IPS DF 6.9 (cell line): Measurements from ENCODE around the gene GLI2.

Experiments used
- DNase-seq: peaks from one replicate; pipeline ENCODE4 v3.0.0-alpha.2; 2013; ENCODE audit warnings: low read depth, low spot score
- H3K27ac ChIP-seq: one replicate; pipeline ENCODE4 v1.5.1; 2013; ENCODE audit warnings: low read length, control low read depth
- H3K27me3 ChIP-seq: 2 replicates; pipeline ENCODE4 v1.6.1; 2013; ENCODE audit warnings: mild to moderate bottlenecking, low read length; ENCODE audit not compliant: control insufficient read depth, insufficient read depth
- H3K36me3 ChIP-seq: 2 replicates; pipeline ENCODE4 v1.6.1; 2013; ENCODE audit warnings: low read length; ENCODE audit not compliant: control insufficient read depth, insufficient read depth
- H3K4me1 ChIP-seq: 2 replicates; pipeline ENCODE4 v1.6.1; 2013; ENCODE audit warnings: low read length; ENCODE audit not compliant: control insufficient read depth, insufficient read depth
- H3K4me3 ChIP-seq: 2 replicates; pipeline ENCODE4 v1.5.1; 2013; ENCODE audit warnings: mild to moderate bottlenecking, low read length
- H3K9me3 ChIP-seq: 2 replicates; pipeline ENCODE4 v1.6.1; 2013; ENCODE audit warnings: low read length, inconsistent platforms; ENCODE audit not compliant: control insufficient read depth, insufficient read depth
- WGBS: extraction: QIAGEN DNeasy Blood & Tissue Kit; methylation state at CpG from one replicate; pipeline ENCODE4 v1.1.7; 2013; ENCODE audit warnings: mixed read lengths, missing lambda C conversion rate; ENCODE audit not compliant: insufficient read length, insufficient coverage; 5-methylcytosine and 5-hydroxymethylcytosine counted together

Gene GLI2

GRCh38 chr2:120764991-120765677 lies 29.5 kb downstream of the GLI2 start:
- H3K4me1 ChIP-seq: peaks cover 27% of the 10 kb centered on the region
- DNase-seq: no peak
- no CpG with 5 or more reads among the region's 11 CpGs for WGBS
- H3K27ac ChIP-seq: no peak overlapping the region
- H3K36me3 ChIP-seq: no peaks in the 10 kb centered on the region
- H3K27me3 ChIP-seq: no peaks in the 10 kb centered on the region
- H3K4me3 ChIP-seq: no peak overlapping the region
- no peaks in the 10 kb centered on the region for H3K9me3 ChIP-seq

DNA sequence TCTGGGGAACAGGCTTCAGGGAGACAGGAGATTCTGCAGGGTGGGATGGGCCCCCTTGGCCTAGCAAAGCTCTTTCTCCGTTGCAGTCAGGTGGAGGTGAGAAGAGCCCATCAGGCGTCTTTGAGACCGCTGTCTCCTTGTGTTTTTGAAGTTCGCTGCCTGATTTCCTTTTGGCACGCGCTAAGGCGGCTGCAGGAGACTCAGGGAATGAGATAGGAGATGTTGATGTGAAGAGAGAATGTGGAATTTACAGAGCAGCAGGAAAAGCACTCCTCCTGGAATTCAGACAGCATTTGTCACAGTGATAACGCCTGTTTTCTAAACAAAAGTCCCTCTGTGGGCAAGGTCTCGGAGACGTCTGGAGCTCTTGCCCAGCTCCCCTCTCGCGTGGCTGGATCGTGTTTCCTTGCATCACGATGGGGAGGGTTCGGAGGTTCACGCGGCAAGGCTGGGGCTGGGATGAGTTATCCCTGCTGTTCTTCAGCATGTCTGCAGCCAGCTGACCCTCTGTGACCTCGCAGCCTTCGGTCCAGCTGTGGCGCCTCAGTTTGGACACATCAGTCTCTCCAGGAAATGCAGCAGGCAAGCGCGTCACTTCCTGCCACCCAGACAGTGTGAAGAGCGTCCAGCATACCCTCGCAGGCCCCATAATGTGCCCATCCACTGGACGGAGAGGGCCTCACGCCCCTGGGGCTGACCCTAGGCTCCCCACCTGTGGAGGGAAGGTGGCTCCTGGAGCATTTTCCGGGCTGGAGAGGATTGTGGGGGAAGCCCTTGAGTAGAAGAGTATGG lies 30.2 kb downstream of the GLI2 start:
- Histone ChIP-seq H3K4me3 (no peak overlapping the region), H3K4me1 (peaks cover 21% of the 10 kb centered on the region), H3K36me3 (no peaks in the 10 kb centered on the region), H3K27ac (no peak overlapping the region), H3K27me3 (no peaks in the 10 kb centered on the region), H3K9me3 (no peaks in the 10 kb centered on the region)
- WGBS: no CpG with 5 or more reads among the region's 27 CpGs
- no peak for DNase-seq

DNA sequence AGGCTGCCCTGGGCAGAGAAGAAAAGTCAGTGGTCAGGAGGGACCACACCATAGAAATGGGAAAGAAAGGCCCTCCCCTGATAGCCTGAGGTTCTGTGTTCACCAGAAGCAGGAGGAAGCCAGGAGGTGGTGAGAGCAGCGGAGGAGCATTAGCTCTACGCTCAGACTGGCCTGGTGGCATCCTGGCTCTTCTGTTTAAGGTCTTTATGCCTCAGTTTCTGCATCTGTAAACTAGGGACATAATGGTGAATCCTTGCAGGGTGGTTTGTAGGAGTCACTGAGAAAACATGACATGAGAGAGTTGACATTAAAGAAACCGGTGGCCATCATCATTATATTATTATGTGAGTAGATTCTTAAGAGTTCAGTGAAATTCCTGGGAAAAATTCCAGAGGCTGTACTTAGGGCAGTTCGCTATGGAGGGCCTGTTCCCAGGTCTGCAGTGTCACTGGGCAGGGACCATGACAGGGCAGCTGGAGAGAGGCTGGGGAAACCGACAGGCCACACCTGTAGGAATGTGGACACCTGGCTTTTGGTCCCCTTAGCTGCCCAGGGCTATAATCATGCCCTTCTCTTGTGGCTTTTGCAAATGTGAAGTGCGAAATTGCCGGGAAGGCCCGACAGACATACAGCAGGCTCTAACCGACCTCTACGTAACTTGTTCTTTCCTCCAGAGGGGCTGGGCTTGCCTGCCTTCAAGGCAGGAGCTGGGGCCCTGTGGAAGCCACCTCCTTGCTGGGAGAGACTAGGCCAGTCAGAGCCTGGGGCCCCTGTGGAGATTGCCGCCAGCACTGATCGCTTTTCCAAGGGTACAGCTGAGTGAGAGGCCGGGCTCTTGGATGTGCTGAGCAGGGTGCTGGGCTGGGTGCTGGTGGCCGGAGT lies 31.0 kb downstream of the GLI2 start:
- H3K4me3 ChIP-seq: no peak overlapping the region
- no CpG with 5 or more reads among the region's 14 CpGs for WGBS
- no peaks in the 10 kb centered on the region for H3K9me3 ChIP-seq
- no peaks in the 10 kb centered on the region for H3K36me3 ChIP-seq
- H3K27me3 ChIP-seq: no peaks in the 10 kb centered on the region
- DNase-seq: no peak
- peaks cover 22% of the 10 kb centered on the region for H3K4me1 ChIP-seq
- no peak overlapping the region for H3K27ac ChIP-seq

GRCh38 chr2:120767486-120768005 lies 31.9 kb downstream of the GLI2 start:
- WGBS: no CpG with 5 or more reads among the region's 10 CpGs
- Histone ChIP-seq H3K9me3 (no peaks in the 10 kb centered on the region), H3K36me3 (no peaks in the 10 kb centered on the region), H3K27me3 (no peaks in the 10 kb centered on the region), H3K4me1 (peaks cover 25% of the 10 kb centered on the region), H3K27ac (no peak overlapping the region), H3K4me3 (no peak overlapping the region)
- no peak for DNase-seq

DNA sequence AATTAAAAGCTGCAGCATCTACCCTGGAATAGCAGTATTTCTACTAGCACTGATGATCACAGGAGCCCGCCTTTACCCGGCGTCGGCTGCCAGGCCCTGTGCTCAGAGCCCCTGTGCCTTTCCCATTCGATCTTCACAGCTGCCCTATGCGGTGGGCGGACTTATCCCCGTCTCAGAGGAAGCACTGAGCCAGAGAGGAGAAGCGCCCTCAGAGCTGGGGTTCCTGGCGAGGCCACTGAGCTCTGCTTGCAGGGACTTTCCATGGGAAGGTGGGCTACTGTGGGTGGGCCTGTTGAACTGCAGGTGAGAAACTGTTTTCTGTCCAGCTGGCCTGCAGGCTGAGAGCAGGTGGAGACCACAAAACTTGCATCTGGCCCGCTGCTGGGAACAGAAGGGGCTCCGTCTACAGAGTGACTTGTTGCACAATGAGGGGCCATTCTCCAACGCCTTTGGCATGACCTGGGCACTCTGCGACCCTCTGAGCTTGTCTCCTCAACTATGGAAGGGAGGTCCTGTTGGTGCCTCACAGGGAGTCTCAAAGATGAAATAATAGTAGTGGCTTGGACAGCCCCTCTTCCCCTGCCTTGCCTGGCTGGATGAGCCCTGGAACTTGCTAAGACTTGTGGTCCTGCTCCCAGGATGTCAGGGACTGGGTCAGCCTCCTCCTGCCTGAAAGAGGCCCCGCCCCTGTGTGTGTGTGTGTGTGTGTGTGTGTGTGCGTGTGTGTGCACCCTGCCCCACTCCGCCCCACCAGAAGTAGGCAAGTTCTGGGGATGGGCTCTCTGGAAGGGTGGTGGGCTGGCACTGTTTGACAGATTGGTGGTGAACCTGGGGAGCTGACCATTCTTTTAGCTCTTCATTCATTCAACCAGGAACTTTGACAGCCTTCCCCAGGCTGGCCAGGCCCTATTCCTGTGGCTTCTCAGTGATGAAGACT lies 32.7 kb downstream of the GLI2 start:
- no peak overlapping the region for H3K4me3 ChIP-seq
- no peaks in the 10 kb centered on the region for H3K9me3 ChIP-seq
- H3K4me1 ChIP-seq: peaks cover 26% of the 10 kb centered on the region
- H3K36me3 ChIP-seq: no peaks in the 10 kb centered on the region
- no peak overlapping the region for H3K27ac ChIP-seq
- H3K27me3 ChIP-seq: no peaks in the 10 kb centered on the region
- no peak for DNase-seq
- no CpG with 5 or more reads among the region's 17 CpGs for WGBS

GRCh38 chr2:120769076-120769786 lies 33.6 kb downstream of the GLI2 start:
- Histone ChIP-seq H3K27ac (no peak overlapping the region), H3K4me3 (no peak overlapping the region), H3K4me1 (peaks cover 29% of the 10 kb centered on the region), H3K36me3 (no peaks in the 10 kb centered on the region), H3K9me3 (no peaks in the 10 kb centered on the region), H3K27me3 (no peaks in the 10 kb centered on the region)
- no peak for DNase-seq
- WGBS: no CpG with 5 or more reads among the region's 11 CpGs

GRCh38 chr2:120769787-120770120 lies 34.1 kb downstream of the GLI2 start:
- H3K27ac ChIP-seq: no peak overlapping the region
- no peaks in the 10 kb centered on the region for H3K36me3 ChIP-seq
- no CpG with 5 or more reads among the region's 2 CpGs for WGBS
- peaks cover 27% of the 10 kb centered on the region for H3K4me1 ChIP-seq
- no peaks in the 10 kb centered on the region for H3K27me3 ChIP-seq
- H3K4me3 ChIP-seq: no peak overlapping the region
- DNase-seq: no peak
- no peaks in the 10 kb centered on the region for H3K9me3 ChIP-seq

GRCh38 chr2:120770176-120770575 lies 34.5 kb downstream of the GLI2 start:
- WGBS: no CpG with 5 or more reads among the region's 4 CpGs
- peaks cover 27% of the 10 kb centered on the region for H3K4me1 ChIP-seq

DNA sequence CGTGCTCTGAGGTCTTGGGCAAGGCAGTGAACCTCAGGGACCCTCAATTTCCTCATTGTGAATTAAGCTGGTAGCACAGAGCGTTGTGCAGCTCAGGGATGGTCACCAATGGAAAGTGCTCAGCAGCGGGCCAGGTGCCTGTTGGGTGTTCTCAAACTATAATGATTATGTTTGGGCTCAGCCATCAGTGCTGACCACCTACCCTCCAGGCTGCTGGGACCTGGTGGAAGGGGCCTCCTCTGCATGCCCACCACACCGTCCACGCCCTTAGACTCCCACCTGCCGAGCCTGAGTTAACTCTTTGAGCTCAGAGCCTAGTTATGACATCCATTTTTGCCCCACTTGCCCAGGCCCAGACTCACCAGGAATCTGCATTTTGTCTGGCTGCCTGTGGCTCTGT lies 35.0 kb downstream of the GLI2 start:
- peaks cover 23% of the 10 kb centered on the region for H3K4me1 ChIP-seq
- no peak overlapping the region for H3K4me3 ChIP-seq
- no peak overlapping the region for H3K27ac ChIP-seq
- no peaks in the 10 kb centered on the region for H3K27me3 ChIP-seq
- H3K9me3 ChIP-seq: no peaks in the 10 kb centered on the region
- no peak for DNase-seq
- H3K36me3 ChIP-seq: no peaks in the 10 kb centered on the region
- no CpG with 5 or more reads among the region's 6 CpGs for WGBS

More at GRCh38 chr2:120770176-120770575, 34.5 kb downstream of the GLI2 start:
- Histone ChIP-seq H3K27ac (no peak overlapping the region), H3K36me3 (no peaks in the 10 kb centered on the region), H3K27me3 (no peaks in the 10 kb centered on the region), H3K4me3 (no peak overlapping the region), H3K9me3 (no peaks in the 10 kb centered on the region)
- DNase-seq: no peak
